Heart left ventricle (tissue), 16 donors: ENCODE data around the gene MYBL2. TPM values are rescaled to one million over a fixed set of nuclear protein-coding genes. Genes with fewer than 3 reads are reported as not detected.
"Not testable (repeated sequence)": the region's sequence is repeated elsewhere in the genome, so short reads cannot be mapped to it uniquely, and the experiment has no call there.

Source experiments
- ATAC-seq, 4 donors: fragments of 200-7000 bp; cut with Tn5 transposase; one replicate each; pipeline ENCODE4 v1.9.1; 2020 to 2022; ENCODE audit warnings: moderate library complexity in 4 of 4, mild to moderate bottlenecking in 3 of 4, moderate number of reproducible peaks in 1 of 4
- DNase-seq, 5 donors: peaks; one replicate each; pipeline ENCODE4 v3.0.0-alpha.2; 2020
- H3K27ac ChIP-seq, 12 donors: fragments of 200-600 bp; sonication (generic) in 4 of 12; one replicate each; pipeline versions ENCODE4 v1.5.0 to v1.8.0; 2016 to 2022; ENCODE audit warnings: mild to moderate bottlenecking in 2 of 12
- H3K27me3 ChIP-seq, 9 donors: fragments of 200-600 bp; sonication (generic) in 2 of 9; one replicate each; pipeline versions ENCODE4 v1.5.1 to v1.8.0; 2016 to 2022; ENCODE audit warnings: mild to moderate bottlenecking in 3 of 9
- H3K36me3 ChIP-seq, 9 donors: fragments of 200-600 bp; sonication (generic) in 2 of 9; one replicate each; pipeline versions ENCODE4 v1.5.0 to v1.8.0; 2018 to 2022; ENCODE audit warnings: mild to moderate bottlenecking in 2 of 9
- H3K4me1 ChIP-seq, 12 donors: fragments of 200-600 bp; sonication (generic) in 4 of 12; one replicate each; pipeline versions ENCODE4 v1.5.0 to v1.8.0; 2016 to 2022; ENCODE audit warnings: mild to moderate bottlenecking in 3 of 12
- H3K4me3 ChIP-seq, 12 donors: fragments of 200-600 bp; sonication (generic) in 4 of 12; one replicate each; pipeline versions ENCODE4 v1.5.0 to v1.8.0; 2017 to 2022; ENCODE audit warnings: mild to moderate bottlenecking in 9 of 12, moderate library complexity in 4 of 12
- H3K9me3 ChIP-seq, 12 donors: fragments of 200-600 bp; sonication (generic) in 4 of 12; one replicate each; pipeline versions ENCODE4 v1.5.0 to v1.8.0; 2016 to 2022; ENCODE audit warnings: mild to moderate bottlenecking in 1 of 12
- POLR2A ChIP-seq, 2 donors: fragments of 450-650 bp; IDR thresholded peaks; one replicate each; pipeline ENCODE4 v1.6.1; 2017; ENCODE audit warnings: antibody characterized with exemption in 2 of 2, mild to moderate bottlenecking in 2 of 2, moderate library complexity in 2 of 2
- WGBS, 4 donors: extraction: QIAGEN DNeasy Blood & Tissue Kit in 2 of 4; methylation state at CpG; one replicate each; pipeline versions ENCODE4 v1.1.5 to v1.1.7; 2013 to 2018; 5-methylcytosine and 5-hydroxymethylcytosine counted together
- intact Hi-C, 10 donors: fragments of 100-400 bp; cut with DNase I; formaldehyde crosslinking; loops; one replicate each; pipeline versions ENCODE4 v1.11.1 to v1.14.2; 2022
- polyA plus RNA-seq, 2 donors: library from polyadenylated mRNA; stranded (reverse); fragments of 200-250 nt; gene quantifications; one replicate each; pipeline ENCODE4 v1.2.3, GENCODE V29; 2013
- total RNA-seq, 9 donors: library from RNA; depleted of rRNA in 2 of 9; stranded (reverse); fragments of >200 nt in 2 of 9; fragmentation: NEBNext Ultra II Directional in 3 of 9; extraction: Animal tissue kit (Norgen Biotek cat#: 25700) in 3 of 9; gene quantifications; one replicate each; pipeline versions ENCODE4 v1.1.0 to v1.2.4, GENCODE V29; 2016 to 2023
- TF ChIP-seq, protein P1 (sequence below), 12 donors: fragments of 200-600 bp; sonication (generic) in 4 of 12; IDR thresholded peaks; one replicate each; pipeline versions ENCODE4 v1.5.0 to v1.8.0; 2018 to 2022; ENCODE audit warnings: antibody characterized with exemption in 12 of 12, mild to moderate bottlenecking in 5 of 12
- donor health status: ischemic (EF 13 %, LVEDD 7.1; RV severe dilation, severe dysfunction).
- donor health status: healthy with polysubstance abuse.
- donor health status: DM: no; HTN: yes; CAD: no.
- donor health status: DM: no; HTN: no; CAD: no.
- donor health status: ischemic (EF 25% LVEDD 6.9; RV normal size, moderate dysfunction).
- donor health status: ischemic (EF 25% LVEDD 5.7; RV mildly dilated, moderate dysfunction).
- donor health status: healthy.
- donor health status: DM: yes; HTN: yes; CAD: no.
- donor health status: ischemic (EF 35%, LVEDD 5.7; RV mildly dilated, moderate dysfunction).
- donor health status: nonischemic (EF 11% LVEDD 7.7; RV severe dilation, severe dysfunction).
- donor health status: DM: yes; HTN: yes; CAD: no.
- donor health status: PGD.
- donor health status: ischemic (EF 29% LVEDD 5.4; RV normal size, mild dysfunction).
- donor health status: nonischemic (EF 23%, LVEDD 6.1; RV moderate dilation, normal function).

MYBL2 gene
- total and polyA plus RNA-seq, 11 donors: 0.07 to 7.9 (median 0.17) TPM; not detected in 2

DNA sequence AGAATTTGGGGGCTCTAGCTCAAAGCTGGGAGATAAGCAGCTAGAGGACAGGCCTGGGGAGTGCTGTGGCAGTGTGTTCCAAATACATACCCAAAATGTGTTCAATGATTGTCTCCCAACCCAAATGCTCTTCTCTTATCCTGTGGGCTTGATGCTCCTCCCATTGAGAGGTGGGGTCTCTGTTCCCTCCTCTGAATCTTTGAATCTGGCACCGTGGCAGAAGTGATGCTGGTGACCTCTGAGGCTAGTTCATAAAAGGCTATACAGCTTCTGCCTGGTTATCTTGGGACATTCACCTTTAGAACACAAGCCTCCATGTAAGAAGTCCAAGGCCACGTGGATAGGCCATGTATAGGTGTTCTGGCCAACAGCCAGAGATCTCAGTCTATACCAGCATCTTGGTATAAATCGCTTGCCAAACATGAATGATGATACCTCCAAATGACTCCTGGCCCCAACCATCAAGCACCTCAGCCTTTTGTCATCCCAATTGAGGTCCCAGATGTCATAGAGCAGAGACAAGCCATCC is 15.9 kb upstream of the MYBL2 start:
- 67 to 78% (median 69%) methylated on average over 3 of the region's 3 CpGs for WGBS, 4 donors
- TF ChIP-seq, protein P1, sequence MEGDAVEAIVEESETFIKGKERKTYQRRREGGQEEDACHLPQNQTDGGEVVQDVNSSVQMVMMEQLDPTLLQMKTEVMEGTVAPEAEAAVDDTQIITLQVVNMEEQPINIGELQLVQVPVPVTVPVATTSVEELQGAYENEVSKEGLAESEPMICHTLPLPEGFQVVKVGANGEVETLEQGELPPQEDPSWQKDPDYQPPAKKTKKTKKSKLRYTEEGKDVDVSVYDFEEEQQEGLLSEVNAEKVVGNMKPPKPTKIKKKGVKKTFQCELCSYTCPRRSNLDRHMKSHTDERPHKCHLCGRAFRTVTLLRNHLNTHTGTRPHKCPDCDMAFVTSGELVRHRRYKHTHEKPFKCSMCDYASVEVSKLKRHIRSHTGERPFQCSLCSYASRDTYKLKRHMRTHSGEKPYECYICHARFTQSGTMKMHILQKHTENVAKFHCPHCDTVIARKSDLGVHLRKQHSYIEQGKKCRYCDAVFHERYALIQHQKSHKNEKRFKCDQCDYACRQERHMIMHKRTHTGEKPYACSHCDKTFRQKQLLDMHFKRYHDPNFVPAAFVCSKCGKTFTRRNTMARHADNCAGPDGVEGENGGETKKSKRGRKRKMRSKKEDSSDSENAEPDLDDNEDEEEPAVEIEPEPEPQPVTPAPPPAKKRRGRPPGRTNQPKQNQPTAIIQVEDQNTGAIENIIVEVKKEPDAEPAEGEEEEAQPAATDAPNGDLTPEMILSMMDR (IDR thresholded peaks at IDR 0.05): no peak
- no peak for TF ChIP-seq POLR2A (IDR thresholded peaks at IDR 0.05)
- Histone ChIP-seq H3K4me3 (no peak overlapping the region), H3K36me3 (peaks cover 0 to 20% (median 18%) of the 10 kb centered on the region in 9 donors), H3K27ac (no peak overlapping the region), H3K9me3 (no peaks in the 10 kb centered on the region), H3K27me3 (no peaks in the 10 kb centered on the region), H3K4me1 (no peaks in the 10 kb centered on the region)
- DNase-seq (no peak), ATAC-seq (no peak)
- intact Hi-C loops: no loop called here

DNA sequence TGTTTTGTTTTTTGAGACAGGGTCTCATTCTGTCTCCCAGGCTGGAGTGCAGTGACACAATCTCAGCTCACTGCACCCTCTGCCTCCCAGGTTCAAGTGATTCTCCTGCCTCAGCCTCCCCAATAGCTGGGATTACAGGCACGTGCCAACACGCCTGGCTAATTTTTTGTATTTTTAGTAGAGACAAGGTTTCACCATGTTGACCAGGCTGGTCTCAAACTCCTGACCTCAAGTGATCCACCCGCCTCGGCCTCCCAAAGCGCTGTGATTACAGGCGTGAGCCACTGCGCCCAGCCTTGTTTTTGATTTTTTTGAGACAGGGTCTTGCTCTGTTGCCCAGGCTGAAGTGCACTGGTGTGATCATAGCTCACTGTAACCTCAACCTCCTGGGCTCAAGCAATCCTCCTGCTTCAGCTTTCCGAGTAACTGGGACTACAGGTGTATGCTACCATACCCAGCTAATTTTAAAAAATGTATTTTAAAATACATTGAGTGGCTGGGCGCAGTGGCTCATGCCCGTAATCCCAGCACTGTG is 15.2 kb upstream of the MYBL2 start:
- H3K4me3 ChIP-seq, H3K27ac ChIP-seq, intact Hi-C loops, H3K27me3 ChIP-seq, DNase-seq, H3K4me1 ChIP-seq, ATAC-seq, H3K9me3 ChIP-seq: not testable (repeated sequence)
- peaks cover 0 to 13% (median 11%) of the 10 kb centered on the region in 9 donors for H3K36me3 ChIP-seq
- WGBS, 4 donors: 90 to 95% (median 94%) methylated on average over 10 of the region's 10 CpGs

DNA sequence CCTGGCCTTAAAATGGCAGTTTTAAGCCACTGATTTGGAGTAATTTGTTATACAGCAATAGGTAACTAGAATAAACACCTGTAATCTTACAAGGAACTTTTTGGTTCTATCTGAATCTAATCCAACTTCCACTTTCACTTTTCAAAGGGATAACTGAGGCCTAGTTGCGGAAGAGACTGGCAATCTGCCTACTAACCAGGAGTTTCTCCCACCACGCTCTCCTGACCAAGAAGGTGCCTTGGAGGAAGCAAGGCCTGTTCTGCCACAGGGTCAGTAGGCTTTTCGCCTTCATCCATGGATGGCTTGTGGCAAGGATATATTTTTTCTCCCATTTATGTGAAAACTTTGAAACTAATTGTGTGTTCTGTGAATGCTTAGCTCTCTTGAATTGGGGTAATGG is 12.9 kb upstream of the MYBL2 start:
- H3K36me3 ChIP-seq: no peaks in the 10 kb centered on the region
- no peaks in the 10 kb centered on the region for H3K9me3 ChIP-seq
- intact Hi-C loops: no loop called here
- H3K27ac ChIP-seq: no peak overlapping the region
- H3K4me1 ChIP-seq: peaks cover 0 to 13% (median 0%) of the 10 kb centered on the region in 12 donors
- TF ChIP-seq, protein P1 (IDR thresholded peaks at IDR 0.05): no peak
- no peak for TF ChIP-seq POLR2A (IDR thresholded peaks at IDR 0.05)
- WGBS, 4 donors: 89 to 95% (median 91%) methylated on average over 3 of the region's 3 CpGs
- no peak for ATAC-seq
- no peak overlapping the region for H3K4me3 ChIP-seq
- no peak for DNase-seq
- H3K27me3 ChIP-seq: peaks cover 0 to 4% (median 0%) of the 10 kb centered on the region in 9 donors

DNA sequence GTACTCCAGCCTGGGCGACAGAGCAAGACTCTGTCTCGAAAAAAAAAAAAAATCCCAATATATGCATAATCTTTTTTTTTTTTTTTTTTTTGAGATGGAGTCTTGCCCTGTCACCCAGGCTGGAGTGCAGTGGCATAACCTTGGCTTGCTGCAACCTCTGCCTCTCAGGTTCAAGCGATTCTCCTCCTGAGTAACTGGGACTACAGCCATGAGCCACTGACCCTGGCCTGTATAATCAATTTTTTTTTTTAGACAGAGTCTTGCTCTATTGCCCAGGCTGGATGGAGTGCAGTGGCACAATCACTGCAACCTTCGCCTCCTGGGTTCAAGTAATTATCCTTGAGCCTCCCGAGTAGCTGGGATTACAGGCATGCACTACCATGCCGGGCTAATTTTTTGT is 11.7 kb upstream of the MYBL2 start:
- H3K4me3 ChIP-seq, H3K27ac ChIP-seq, H3K36me3 ChIP-seq, H3K27me3 ChIP-seq, DNase-seq, intact Hi-C loops, H3K9me3 ChIP-seq, ATAC-seq: not testable (repeated sequence)
- H3K4me1 ChIP-seq: peaks cover 0 to 13% (median 0%) of the 10 kb centered on the region in 12 donors
- 83 to 91% (median 88%) methylated on average over 6 of the region's 6 CpGs for WGBS, 4 donors

- TF ChIP-seq POLR2A (IDR thresholded peaks at IDR 0.05): no peak
- TF ChIP-seq, protein P1 (IDR thresholded peaks at IDR 0.05): no peak
- intact Hi-C loops: no loop called here
- Histone ChIP-seq H3K27me3 (peaks cover 0 to 4% (median 0%) of the 10 kb centered on the region in 9 donors), H3K4me3 (no peak overlapping the region), H3K36me3 (no peaks in the 10 kb centered on the region), H3K4me1 (peaks cover 0 to 13% (median 0%) of the 10 kb centered on the region in 12 donors), H3K27ac (no peak overlapping the region), H3K9me3 (no peaks in the 10 kb centered on the region)
- ATAC-seq (no peak), DNase-seq (no peak)
- 81 to 84% (median 83%) methylated on average over 3 of the region's 3 CpGs for WGBS, 4 donors
Observed at GRCh38 chr20:43655937-43656336, 11.0 kb upstream of the MYBL2 start.
